C4-2B (cell line): ENCODE measurements around the gene COL1A1.

ENCODE experiments used
- CTCF ChIP-seq: fragments of 450-650 bp; conservative IDR thresholded peaks from 2 replicates; pipeline ENCODE4 v1.5.1; 2017; ENCODE audit warnings: mild to moderate bottlenecking
- ZFX ChIP-seq: fragments of 450-650 bp; IDR thresholded peaks from 2 replicates; pipeline ENCODE4 v1.6.1; 2017

GRCh38 chr17:50209472-50210239, 8.2 kb upstream of the COL1A1 start:
- no peak for TF ChIP-seq CTCF
- no peak for TF ChIP-seq ZFX
